ENCODE measurements around the gene LY6G6D.

DNA sequence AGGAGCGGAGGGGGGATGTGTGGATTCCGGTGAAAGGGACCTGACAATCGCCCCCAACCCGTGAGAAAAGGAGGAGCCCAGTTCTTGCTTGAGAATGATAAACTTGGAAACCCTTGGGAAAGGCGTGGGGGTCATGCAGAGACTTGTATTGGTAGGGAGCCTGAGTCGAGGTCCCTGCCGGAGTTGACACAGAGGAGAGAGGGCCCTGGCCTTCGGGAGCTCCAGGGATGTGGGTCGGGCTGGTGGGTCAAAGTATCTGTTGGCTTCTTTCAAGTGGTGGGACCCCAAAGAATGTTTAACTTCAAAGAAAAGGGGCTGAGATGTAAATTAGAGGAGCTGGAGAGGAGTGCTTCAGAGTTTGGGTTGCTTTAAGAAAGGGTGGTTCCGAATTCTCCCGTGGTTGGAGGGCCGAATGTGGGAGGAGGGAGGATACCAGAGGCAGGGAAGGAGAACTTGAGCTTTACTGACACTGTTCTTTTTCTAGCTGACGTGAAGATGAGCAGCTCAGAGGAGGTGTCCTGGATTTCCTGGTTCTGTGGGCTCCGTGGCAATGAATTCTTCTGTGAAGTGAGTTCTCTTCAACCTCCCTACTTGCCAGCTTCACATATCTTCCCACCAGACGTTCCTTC, 48.7 kb upstream of the LY6G6D start:
- TF ChIP-seq, protein P1, sequence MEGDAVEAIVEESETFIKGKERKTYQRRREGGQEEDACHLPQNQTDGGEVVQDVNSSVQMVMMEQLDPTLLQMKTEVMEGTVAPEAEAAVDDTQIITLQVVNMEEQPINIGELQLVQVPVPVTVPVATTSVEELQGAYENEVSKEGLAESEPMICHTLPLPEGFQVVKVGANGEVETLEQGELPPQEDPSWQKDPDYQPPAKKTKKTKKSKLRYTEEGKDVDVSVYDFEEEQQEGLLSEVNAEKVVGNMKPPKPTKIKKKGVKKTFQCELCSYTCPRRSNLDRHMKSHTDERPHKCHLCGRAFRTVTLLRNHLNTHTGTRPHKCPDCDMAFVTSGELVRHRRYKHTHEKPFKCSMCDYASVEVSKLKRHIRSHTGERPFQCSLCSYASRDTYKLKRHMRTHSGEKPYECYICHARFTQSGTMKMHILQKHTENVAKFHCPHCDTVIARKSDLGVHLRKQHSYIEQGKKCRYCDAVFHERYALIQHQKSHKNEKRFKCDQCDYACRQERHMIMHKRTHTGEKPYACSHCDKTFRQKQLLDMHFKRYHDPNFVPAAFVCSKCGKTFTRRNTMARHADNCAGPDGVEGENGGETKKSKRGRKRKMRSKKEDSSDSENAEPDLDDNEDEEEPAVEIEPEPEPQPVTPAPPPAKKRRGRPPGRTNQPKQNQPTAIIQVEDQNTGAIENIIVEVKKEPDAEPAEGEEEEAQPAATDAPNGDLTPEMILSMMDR (IDR thresholded peaks at IDR 0.05), result no peak
- no peak for TF ChIP-seq EP300 (IDR thresholded peaks at IDR 0.05)

Measured in tibial nerve (tissue), 4 donors.